ENCODE results near the gene DPPA2. TPM values are rescaled to one million over a fixed set of nuclear protein-coding genes. Genes with fewer than 3 reads are reported as not detected.

The DPPA2 gene
- total and polyA plus RNA-seq, 2 of the 8 experiments (the other 6 are each of a cell fraction or from before 2014, with no cell fraction given), result 7.8 to 12.6 TPM

GRCh38 chr3:109265295-109265694 lies 51.0 kb downstream of the DPPA2 start:
- 85% methylated on average over 2 of the region's 2 CpGs; no CpG with 5 or more reads in 1 of the 2 experiments for WGBS, 2 experiments (ENCODE audit: extremely low coverage in 1 of 2, insufficient coverage in 1 of 2, insufficient read length in 1 of 2, insufficient replicate concordance in 2 of 2, low coverage in 1 of 2, low lambda C conversion rate in 2 of 2, missing lambda C conversion rate in 1 of 2)
- CTCF ChIA-PET (ENCODE audit: partially characterized antibody), result interaction anchor here (1.6 to 2.7 kb wide), 2 partner anchors 10 to 131 kb away, joined by 3 to 8 read pairs; no protein-coding TSS in a partner anchor
- no peak for DNase-seq (ENCODE audit: low read depth in 1 of 2, low spot score in 2 of 2)
- POLR2A ChIA-PET (ENCODE audit: partially characterized antibody), result no interaction called here
- no peak overlapping the region for H2AK5ac ChIP-seq (ENCODE audit: low read depth, low read length)
- H2BK120ac ChIP-seq (replicated peaks; ENCODE audit: low read depth, low read length), result no peak overlapping the region
- H3K36me3 ChIP-seq (ENCODE audit: control insufficient read depth in 2 of 4, insufficient read depth in 4 of 4, low read length in 3 of 4), result no peaks in the 10 kb centered on the region
- H3K4me3 ChIP-seq (ENCODE audit: extremely low read depth in 1 of 4, insufficient read depth in 2 of 4, low read depth in 3 of 4, low read length in 4 of 4), result no peak overlapping the region
- no peaks in the 10 kb centered on the region for H4K20me1 ChIP-seq (replicated peaks in 1 of 2; ENCODE audit: control insufficient read depth in 1 of 2, insufficient read depth in 2 of 2, low read length in 2 of 2)
- no peaks in the 10 kb centered on the region for H3K9me3 ChIP-seq (ENCODE audit: insufficient read depth in 2 of 2, low read depth in 1 of 2, low read length in 1 of 2)
- H3K23ac ChIP-seq (ENCODE audit: insufficient read length), result no peak overlapping the region
- no peak overlapping the region for H2BK5ac ChIP-seq (ENCODE audit: low read depth, low read length)
- H4K91ac ChIP-seq (replicated peaks; ENCODE audit: insufficient read length, low read length), result no peak overlapping the region
- no peaks in the 10 kb centered on the region for H3K79me2 ChIP-seq (ENCODE audit: control insufficient read depth in 1 of 2, insufficient read depth in 2 of 2, low read length in 2 of 2)
- H3K18ac ChIP-seq (ENCODE audit: extremely low read depth, low read length), result no peak overlapping the region
- H3K27ac ChIP-seq (ENCODE audit: low read depth, low read length), result no peak overlapping the region
- H3K4me2 ChIP-seq (ENCODE audit: insufficient read depth in 1 of 2, low read depth in 2 of 2, low read length in 2 of 2), result no peak overlapping the region
- no peak overlapping the region for H2BK20ac ChIP-seq (ENCODE audit: low read length)
- H3K23me2 ChIP-seq (ENCODE audit: low read depth, low read length), result no peaks in the 10 kb centered on the region; the same call in 1 of the 2 replicates
- H2BK15ac ChIP-seq (ENCODE audit: low read length), result no peak overlapping the region
- no peak overlapping the region for H2BK12ac ChIP-seq (ENCODE audit: low read depth, low read length)
- H3K4ac ChIP-seq (replicated peaks; ENCODE audit: insufficient read length, low read depth, low read length), result no peak overlapping the region
- H3K27me3 ChIP-seq (replicated peaks in 1 of 4; ENCODE audit: control insufficient read depth in 3 of 4, extremely low read depth in 1 of 4, insufficient read depth in 3 of 4, low read length in 3 of 4), result no peaks in the 10 kb centered on the region
- H3K9ac ChIP-seq (replicated peaks in 1 of 4; ENCODE audit: extremely low read depth in 1 of 4, low read depth in 3 of 4, low read length in 3 of 4), result no peak overlapping the region
- H3K14ac ChIP-seq (ENCODE audit: insufficient read length), result no peak overlapping the region
- H4K8ac ChIP-seq (ENCODE audit: extremely low read depth, insufficient read depth, low read length), result no peak overlapping the region
- no peak overlapping the region for H2AFZ ChIP-seq (ENCODE audit: low read length)
- TF ChIP-seq KDM5A (IDR thresholded peaks at IDR 0.05; ENCODE audit: low read length), result no peak
- no peak for TF ChIP-seq SP4 (IDR thresholded peaks at IDR 0.05; ENCODE audit: low read length)
- TF ChIP-seq BRCA1 (IDR thresholded peaks at IDR 0.05; ENCODE audit: low read depth, low read length), result no peak
- no peak for TF ChIP-seq GABPA (IDR thresholded peaks at IDR 0.05; ENCODE audit: borderline replicate concordance, insufficient read depth, low read length)
- TF ChIP-seq ASH2L (IDR thresholded peaks at IDR 0.05; ENCODE audit: low read length), result no peak
- TF ChIP-seq TCF12 (IDR thresholded peaks at IDR 0.05; ENCODE audit: low read depth, low read length), result no peak
- TF ChIP-seq BCL11A (IDR thresholded peaks at IDR 0.05; ENCODE audit: low read depth in 2 of 2, low read length in 2 of 2), result no peak
- TF ChIP-seq JUND (IDR thresholded peaks at IDR 0.05; ENCODE audit: low read length), result no peak
- no peak for TF ChIP-seq RFX5 (IDR thresholded peaks at IDR 0.05; ENCODE audit: borderline replicate concordance, low read depth, low read length)
- H3K56ac ChIP-seq (replicated peaks; ENCODE audit: insufficient read length, low read depth, low read length), result no peak overlapping the region
- no peak for FAIRE-seq
- no peaks in the 10 kb centered on the region for H3K79me1 ChIP-seq (ENCODE audit: low read depth, low read length)
- no peaks in the 10 kb centered on the region for H3K4me1 ChIP-seq (replicated peaks in 1 of 4; ENCODE audit: control insufficient read depth in 3 of 4, insufficient read depth in 4 of 4, low read length in 3 of 4)
- no peak overlapping the region for H4K5ac ChIP-seq (ENCODE audit: insufficient read length, low read depth, low read length)
